Measurements from ENCODE around the gene RASL12.

DNA sequence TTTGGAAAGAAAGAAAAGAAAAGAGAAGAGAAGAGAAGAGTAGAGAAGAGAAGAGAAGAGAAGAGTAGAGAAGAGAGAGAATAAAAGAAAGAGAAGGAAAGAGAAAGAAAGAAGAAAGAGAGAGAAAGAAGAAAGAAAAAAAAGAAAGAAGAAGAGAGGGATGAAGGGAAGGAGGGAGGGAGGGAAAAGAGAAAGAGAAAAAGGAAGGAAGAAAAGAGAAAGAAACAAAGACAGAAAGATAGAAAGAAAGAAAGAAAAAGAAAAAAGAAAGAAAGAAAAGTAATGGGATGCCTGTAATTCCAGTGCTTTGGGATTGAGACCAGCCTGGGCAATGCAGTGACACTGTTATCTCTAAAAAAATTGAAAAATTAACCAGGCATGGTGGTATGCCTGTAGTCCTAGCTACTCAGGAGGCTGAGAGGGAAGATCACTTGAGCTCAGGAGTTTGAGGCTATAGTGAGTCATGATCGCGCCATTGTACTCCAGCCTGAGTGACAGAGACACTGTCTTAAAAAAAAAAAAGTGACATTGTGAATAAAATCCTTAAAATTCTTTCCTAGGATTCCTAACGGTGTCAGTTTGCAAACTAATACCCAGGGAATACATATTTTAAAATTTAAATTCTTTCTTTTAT is 1.7 kb downstream of the RASL12 start:
- TF ChIP-seq, protein P1, sequence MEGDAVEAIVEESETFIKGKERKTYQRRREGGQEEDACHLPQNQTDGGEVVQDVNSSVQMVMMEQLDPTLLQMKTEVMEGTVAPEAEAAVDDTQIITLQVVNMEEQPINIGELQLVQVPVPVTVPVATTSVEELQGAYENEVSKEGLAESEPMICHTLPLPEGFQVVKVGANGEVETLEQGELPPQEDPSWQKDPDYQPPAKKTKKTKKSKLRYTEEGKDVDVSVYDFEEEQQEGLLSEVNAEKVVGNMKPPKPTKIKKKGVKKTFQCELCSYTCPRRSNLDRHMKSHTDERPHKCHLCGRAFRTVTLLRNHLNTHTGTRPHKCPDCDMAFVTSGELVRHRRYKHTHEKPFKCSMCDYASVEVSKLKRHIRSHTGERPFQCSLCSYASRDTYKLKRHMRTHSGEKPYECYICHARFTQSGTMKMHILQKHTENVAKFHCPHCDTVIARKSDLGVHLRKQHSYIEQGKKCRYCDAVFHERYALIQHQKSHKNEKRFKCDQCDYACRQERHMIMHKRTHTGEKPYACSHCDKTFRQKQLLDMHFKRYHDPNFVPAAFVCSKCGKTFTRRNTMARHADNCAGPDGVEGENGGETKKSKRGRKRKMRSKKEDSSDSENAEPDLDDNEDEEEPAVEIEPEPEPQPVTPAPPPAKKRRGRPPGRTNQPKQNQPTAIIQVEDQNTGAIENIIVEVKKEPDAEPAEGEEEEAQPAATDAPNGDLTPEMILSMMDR (IDR thresholded peaks at IDR 0.05) = no peak
- TF ChIP-seq POLR2A (IDR thresholded peaks at IDR 0.05) = no peak
